ENCODE data around the gene CSNK2A1. TPM values are rescaled to one million over a fixed set of nuclear protein-coding genes. Genes with fewer than 3 reads are reported as not detected.

CSNK2A1 gene
- polyA plus RNA-seq, 3 donors, result 31.7 to 55.5 (median 35.2) TPM

GRCh38 chr20:440636-441035 is 103.0 kb downstream of the CSNK2A1 start:
- Mint-ChIP-seq H3K4me1 (peaks cover 29% of the 10 kb centered on the region), H3K36me3 (peaks cover 68 to 90% of the 10 kb centered on the region in 2 donors), H3K27me3 (ENCODE audit: low read depth in 3 of 3) (peaks cover 0 to 1% (median 0%) of the 10 kb centered on the region in 3 donors), H3K27ac (no peak overlapping the region), H3K9me3 (no peaks in the 10 kb centered on the region), H3K4me3 (no peak overlapping the region)
- Histone ChIP-seq H3K9ac (ENCODE audit: insufficient read depth, low read length, poor library complexity, severe bottlenecking) (no peak overlapping the region), H3K27me3 (ENCODE audit: control insufficient read depth in 2 of 2, insufficient read depth in 2 of 2, low read length in 2 of 2) (no peaks in the 10 kb centered on the region), H3K4me2 (replicated peaks; ENCODE audit: extremely low read depth, low read length, poor library complexity, severe bottlenecking) (no peak overlapping the region), H3K27ac (ENCODE audit: low read depth in 1 of 2, low read length in 2 of 2) (no peak overlapping the region), H4K20me1 (ENCODE audit: insufficient read depth, low read length) (peaks cover 28% of the 10 kb centered on the region), H3K79me2 (ENCODE audit: insufficient read depth, low read length) (peaks cover 6% of the 10 kb centered on the region), H2AFZ (ENCODE audit: insufficient read depth, low read depth, low read length, poor library complexity, severe bottlenecking) (no peak overlapping the region), H3K9me3 (replicated peaks in 1 of 2; ENCODE audit: control insufficient read depth in 1 of 2, insufficient read depth in 1 of 2, low read length in 2 of 2) (no peaks in the 10 kb centered on the region), H3K4me3 (replicated peaks in 1 of 3; ENCODE audit: low read depth in 2 of 3, low read length in 3 of 3) (no peak overlapping the region), H3K36me3 (replicated peaks in 1 of 2; ENCODE audit: control insufficient read depth in 1 of 2, insufficient read depth in 2 of 2, low read length in 2 of 2) (peaks cover 65 to 94% of the 10 kb centered on the region in 2 donors), H3K4me1 (ENCODE audit: control insufficient read depth in 1 of 2, insufficient read depth in 2 of 2, low read length in 2 of 2) (peaks cover 19 to 20% of the 10 kb centered on the region in 2 donors)
- TF ChIP-seq CTCF (IDR thresholded peaks at IDR 0.05), result no peak
- intact Hi-C loops (cut with micrococcal nuclease), result no loop called here
- WGBS (ENCODE audit: insufficient coverage), result 98% methylated on average over 12 of the region's 13 CpGs
- DNase-seq, result no peak

DNA sequence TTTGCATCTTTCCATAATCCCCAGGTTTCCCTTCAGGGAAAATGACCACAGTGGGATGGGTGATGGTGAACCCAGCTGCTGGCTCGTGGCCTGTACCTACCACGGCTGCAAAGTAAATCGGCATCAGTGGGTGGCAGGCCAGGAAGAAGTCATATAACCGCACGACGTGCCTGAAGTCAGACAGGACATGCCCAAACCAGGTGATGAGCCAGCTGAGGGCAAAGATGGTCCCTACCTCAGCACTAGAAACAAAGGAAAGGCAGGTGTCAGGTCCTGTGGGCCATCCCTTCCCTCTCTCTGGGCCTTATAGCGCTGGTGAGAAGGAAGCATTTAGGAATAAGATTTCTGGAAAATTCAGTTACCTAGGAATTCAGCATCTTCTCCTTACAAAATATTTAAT is 103.4 kb downstream of the CSNK2A1 start:
- 90% methylated on average over 6 of the region's 7 CpGs for WGBS (ENCODE audit: insufficient coverage)
- no peaks in the 10 kb centered on the region for H3K9me3 ChIP-seq (replicated peaks in 1 of 2; ENCODE audit: control insufficient read depth in 1 of 2, insufficient read depth in 1 of 2, low read length in 2 of 2)
- no peak overlapping the region for H2AFZ ChIP-seq (ENCODE audit: insufficient read depth, low read depth, low read length, poor library complexity, severe bottlenecking)
- peaks cover 70 to 90% of the 10 kb centered on the region in 2 donors for H3K36me3 Mint-ChIP-seq
- H3K4me1 ChIP-seq (ENCODE audit: control insufficient read depth in 1 of 2, insufficient read depth in 2 of 2, low read length in 2 of 2), result peaks cover 19 to 20% of the 10 kb centered on the region in 2 donors
- H3K27ac Mint-ChIP-seq, result no peak overlapping the region
- peaks cover under 1% of the 10 kb centered on the region for H3K79me2 ChIP-seq (ENCODE audit: insufficient read depth, low read length)
- H3K4me1 Mint-ChIP-seq, result peaks cover 29% of the 10 kb centered on the region
- TF ChIP-seq CTCF (IDR thresholded peaks at IDR 0.05), result no peak
- H3K9me3 Mint-ChIP-seq, result no peaks in the 10 kb centered on the region
- H3K9ac ChIP-seq (ENCODE audit: insufficient read depth, low read length, poor library complexity, severe bottlenecking), result no peak overlapping the region
- no peak for DNase-seq
- peaks cover 68 to 94% of the 10 kb centered on the region in 2 donors for H3K36me3 ChIP-seq (replicated peaks in 1 of 2; ENCODE audit: control insufficient read depth in 1 of 2, insufficient read depth in 2 of 2, low read length in 2 of 2)
- no peak overlapping the region for H3K4me3 Mint-ChIP-seq
- peaks cover 0 to 1% (median 0%) of the 10 kb centered on the region in 3 donors for H3K27me3 Mint-ChIP-seq (ENCODE audit: low read depth in 3 of 3)
- no peak overlapping the region for H3K4me2 ChIP-seq (replicated peaks; ENCODE audit: extremely low read depth, low read length, poor library complexity, severe bottlenecking)
- peaks cover 23% of the 10 kb centered on the region for H4K20me1 ChIP-seq (ENCODE audit: insufficient read depth, low read length)
- no peak overlapping the region for H3K27ac ChIP-seq (ENCODE audit: low read depth in 1 of 2, low read length in 2 of 2)
- intact Hi-C loops (cut with micrococcal nuclease), result no loop called here
- H3K4me3 ChIP-seq (replicated peaks in 1 of 3; ENCODE audit: low read depth in 2 of 3, low read length in 3 of 3), result no peak overlapping the region
- no peaks in the 10 kb centered on the region for H3K27me3 ChIP-seq (ENCODE audit: control insufficient read depth in 2 of 2, insufficient read depth in 2 of 2, low read length in 2 of 2)
